HepG2 (cell line): ENCODE measurements around the gene ZNF217. TPM values are rescaled to one million over a fixed set of nuclear protein-coding genes. Genes with fewer than 3 reads are reported as not detected.

ENCODE experiments used
- ETV5 ChIP-seq: IDR thresholded peaks from 2 replicates; pipeline ENCODE4 v1.6.1; 2018; ENCODE audit warnings: missing biosample characterization, missing genetic modification reagents, inconsistent platforms, borderline replicate concordance
- HHEX ChIP-seq: IDR thresholded peaks from 2 replicates; pipeline ENCODE4 v1.6.1; 2016; ENCODE audit warnings: control low read depth
- IRF1 ChIP-seq: sonication (generic); formaldehyde crosslinking; IDR thresholded peaks from 2 replicates; pipeline ENCODE4 v1.4.0; 2020; ENCODE audit warnings: low read depth, mild to moderate bottlenecking, missing genetic modification reagents
- LCORL ChIP-seq, 2 experiments: fragments of 450-650 bp in 1 of 2; sonication (generic) in 1 of 2; formaldehyde crosslinking in 1 of 2; IDR thresholded peaks; 2 replicates each; pipeline versions ENCODE4 v1.5.0 to v1.6.1; 2017 to 2020; ENCODE audit warnings: antibody characterized with exemption in 1 of 2, missing genetic modification reagents in 1 of 2
- NFKB2 ChIP-seq: sonication (generic); formaldehyde crosslinking; IDR thresholded peaks from 2 replicates; pipeline ENCODE4 v1.4.0; 2020; ENCODE audit warnings: missing genetic modification reagents, borderline replicate concordance
- PHF5A ChIP-seq: IDR thresholded peaks from one replicate; pipeline ENCODE4 v1.6.1; 2018; ENCODE audit warnings: low read depth, missing genetic modification reagents; ENCODE audit not compliant: unreplicated experiment
- THAP9 ChIP-seq: sonication (generic); formaldehyde crosslinking; IDR thresholded peaks from 2 replicates; pipeline ENCODE4; 2020; ENCODE audit warnings: missing genetic modification reagents, mild to moderate bottlenecking, borderline replicate concordance
- ZBTB33 ChIP-seq: sonication (generic); formaldehyde crosslinking; IDR thresholded peaks from 2 replicates; pipeline ENCODE4 v1.4.0; 2020; ENCODE audit warnings: missing genetic modification reagents
- ZBTB44 ChIP-seq: sonication (generic); formaldehyde crosslinking; IDR thresholded peaks from 2 replicates; pipeline ENCODE4 v1.4.0; 2020; ENCODE audit warnings: missing genetic modification reagents
- ZFP36 ChIP-seq: fragments of 150-350 bp; IDR thresholded peaks from 2 replicates; pipeline ENCODE4 v1.6.1; 2018; ENCODE audit warnings: borderline replicate concordance, low read length, low read depth; ENCODE audit not compliant: partially characterized antibody
- ZHX1 ChIP-seq: sonication (generic); formaldehyde crosslinking; IDR thresholded peaks from 2 replicates; pipeline ENCODE4 v1.8.1; 2022; ENCODE audit warnings: low read depth, mild to moderate bottlenecking, missing genetic modification reagents
- ZMYM2 ChIP-seq: sonication (generic); formaldehyde crosslinking; IDR thresholded peaks from 2 replicates; pipeline ENCODE4 v1.8.0; 2022; ENCODE audit warnings: mild to moderate bottlenecking, missing genetic modification reagents
- ZNF232 ChIP-seq: sonication (generic); formaldehyde crosslinking; IDR thresholded peaks from 2 replicates; pipeline ENCODE4 v1.4.0; 2020; ENCODE audit warnings: missing genetic modification reagents, borderline replicate concordance
- ZNF274 ChIP-seq: sonication (generic); formaldehyde crosslinking; IDR thresholded peaks from 2 replicates; pipeline ENCODE4 v1.5.1; 2020; ENCODE audit warnings: mild to moderate bottlenecking, missing genetic modification reagents
- ZNF33A ChIP-seq: sonication (generic); formaldehyde crosslinking; IDR thresholded peaks from 2 replicates; pipeline ENCODE4 v1.5.1; 2020; ENCODE audit warnings: missing genetic modification reagents, mild to moderate bottlenecking, moderate library complexity, borderline replicate concordance
- ZNF639 ChIP-seq: conservative IDR thresholded peaks from 2 replicates; pipeline ENCODE4 v1.6.1; 2018; ENCODE audit warnings: missing genetic modification reagents
- polyA plus RNA-seq, 8 experiments: library from polyadenylated mRNA; depleted of rRNA in 3 of 8; stranded (reverse) in 7 of 8; unstranded in 1 of 8; fragments of >200 nt; fragmentation: Illumina TruSeq in 4 of 8; extraction: Trizol in 4 of 8; gene quantifications; 2 replicates each; pipeline versions ENCODE4 v1.2.1 to v1.2.3, GENCODE V29; 2011 to 2016; ENCODE audit warnings: low read depth in 4 of 8, missing spikeins in 1 of 8, mixed read lengths in 1 of 8; ENCODE audit not compliant: insufficient read depth in 1 of 8
- total RNA-seq, 5 experiments: library from RNA; depleted of rRNA; stranded (reverse); fragments of >200 nt; fragmentation: Illumina TruSeq; extraction: Trizol; gene quantifications; 2 replicates each; pipeline ENCODE4 v1.2.3, GENCODE V29; 2016; ENCODE audit warnings: low read depth in 1 of 5

Gene ZNF217
- total and polyA plus RNA-seq, 2 of the 13 experiments (the other 11 are each of a cell fraction or from before 2014, with no cell fraction given) = 22.3 to 29.8 TPM

GRCh38 chr20:53622247-53623133, 28.9 kb upstream of the ZNF217 start (continued):
- TF ChIP-seq THAP9 (CRISPR knock-in tag) (no peak), ZNF274 (CRISPR knock-in tag) (no peak), ZNF33A (no peak), ZNF232 (CRISPR knock-in tag) (no peak), ETV5 (CRISPR knock-in tag) (peak; percentile 74), ZNF639 (CRISPR knock-in tag) (no peak), IRF1 (CRISPR knock-in tag) (no peak), LCORL (IDR thresholded peaks at IDR 0.05) (no peak), LCORL (CRISPR knock-in tag; IDR thresholded peaks at IDR 0.05) (peak; percentile 54; the same call in 1 of the 2 replicates), PHF5A (CRISPR knock-in tag) (no peak), ZBTB33 (CRISPR knock-in tag) (no peak), HHEX (CRISPR knock-in tag) (no peak), ZMYM2 (CRISPR knock-in tag) (peak; percentile 98), ZBTB44 (no peak), ZHX1 (CRISPR knock-in tag) (no peak), ZFP36 (no peak), NFKB2 (CRISPR knock-in tag) (no peak)
